GM10266 (cell line): ENCODE data around the gene ZNF384.
"Not testable (repeated sequence)": the region's sequence is repeated elsewhere in the genome, so short reads cannot be mapped to it uniquely, and the experiment has no call there.

Experiments
- DNase-seq: peaks from one replicate; pipeline ENCODE4 v3.0.0; 2012; ENCODE audit errors: extremely low spot score
- TF ChIP-seq, protein P1 (sequence below): IDR thresholded peaks from 2 replicates; pipeline ENCODE4 v1.5.1; 2012; ENCODE audit warnings: mild to moderate bottlenecking, low read depth; ENCODE audit not compliant: control insufficient read depth, insufficient read depth; ENCODE audit errors: missing control alignments

ZNF384 gene

GRCh38 chr12:6725350-6725749 lies 36.2 kb upstream of the ZNF384 start:
- TF ChIP-seq, protein P1, sequence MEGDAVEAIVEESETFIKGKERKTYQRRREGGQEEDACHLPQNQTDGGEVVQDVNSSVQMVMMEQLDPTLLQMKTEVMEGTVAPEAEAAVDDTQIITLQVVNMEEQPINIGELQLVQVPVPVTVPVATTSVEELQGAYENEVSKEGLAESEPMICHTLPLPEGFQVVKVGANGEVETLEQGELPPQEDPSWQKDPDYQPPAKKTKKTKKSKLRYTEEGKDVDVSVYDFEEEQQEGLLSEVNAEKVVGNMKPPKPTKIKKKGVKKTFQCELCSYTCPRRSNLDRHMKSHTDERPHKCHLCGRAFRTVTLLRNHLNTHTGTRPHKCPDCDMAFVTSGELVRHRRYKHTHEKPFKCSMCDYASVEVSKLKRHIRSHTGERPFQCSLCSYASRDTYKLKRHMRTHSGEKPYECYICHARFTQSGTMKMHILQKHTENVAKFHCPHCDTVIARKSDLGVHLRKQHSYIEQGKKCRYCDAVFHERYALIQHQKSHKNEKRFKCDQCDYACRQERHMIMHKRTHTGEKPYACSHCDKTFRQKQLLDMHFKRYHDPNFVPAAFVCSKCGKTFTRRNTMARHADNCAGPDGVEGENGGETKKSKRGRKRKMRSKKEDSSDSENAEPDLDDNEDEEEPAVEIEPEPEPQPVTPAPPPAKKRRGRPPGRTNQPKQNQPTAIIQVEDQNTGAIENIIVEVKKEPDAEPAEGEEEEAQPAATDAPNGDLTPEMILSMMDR = no peak
- DNase-seq = no peak

- TF ChIP-seq, protein P1 = no peak
- peak; percentile 39 for DNase-seq
These were observed 35.2 kb upstream of the ZNF384 start for GRCh38 chr12:6724409-6724797.

- peak; percentile 96 for DNase-seq
- TF ChIP-seq, protein P1 = peak; percentile 15
These were observed 34.6 kb upstream of the ZNF384 start, which contains the start of gene COPS7A for GRCh38 chr12:6723607-6724408. Gene COPS7A (plus strand): TSS chr12:6724046. CDS start chr12:6724657, 611 bp downstream.

DNA sequence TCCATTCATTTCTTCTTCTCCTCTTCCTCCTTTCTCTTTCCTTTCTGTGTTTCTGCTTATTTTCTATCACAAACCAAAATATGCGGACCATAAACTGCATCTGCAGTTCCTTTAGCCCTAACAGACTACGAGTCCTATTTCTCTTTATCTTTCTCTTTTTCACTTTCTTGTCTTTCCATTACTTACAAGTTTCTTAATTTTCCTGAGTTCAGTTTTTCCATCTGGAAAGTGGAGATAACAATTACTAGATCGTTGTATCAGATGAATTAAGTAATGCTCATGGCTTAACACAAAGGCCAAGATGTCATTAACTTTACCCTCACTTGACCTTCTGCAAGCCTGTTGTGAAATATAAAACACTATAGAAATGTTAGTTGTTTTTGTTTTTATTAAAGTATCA lies 33.7 kb upstream of the ZNF384 start:
- no peak for DNase-seq
- TF ChIP-seq, protein P1 = no peak

- DNase-seq = no peak
- TF ChIP-seq, protein P1 = no peak
These were observed 27.8 kb upstream of the ZNF384 start for GRCh38 chr12:6716874-6717437.

DNA sequence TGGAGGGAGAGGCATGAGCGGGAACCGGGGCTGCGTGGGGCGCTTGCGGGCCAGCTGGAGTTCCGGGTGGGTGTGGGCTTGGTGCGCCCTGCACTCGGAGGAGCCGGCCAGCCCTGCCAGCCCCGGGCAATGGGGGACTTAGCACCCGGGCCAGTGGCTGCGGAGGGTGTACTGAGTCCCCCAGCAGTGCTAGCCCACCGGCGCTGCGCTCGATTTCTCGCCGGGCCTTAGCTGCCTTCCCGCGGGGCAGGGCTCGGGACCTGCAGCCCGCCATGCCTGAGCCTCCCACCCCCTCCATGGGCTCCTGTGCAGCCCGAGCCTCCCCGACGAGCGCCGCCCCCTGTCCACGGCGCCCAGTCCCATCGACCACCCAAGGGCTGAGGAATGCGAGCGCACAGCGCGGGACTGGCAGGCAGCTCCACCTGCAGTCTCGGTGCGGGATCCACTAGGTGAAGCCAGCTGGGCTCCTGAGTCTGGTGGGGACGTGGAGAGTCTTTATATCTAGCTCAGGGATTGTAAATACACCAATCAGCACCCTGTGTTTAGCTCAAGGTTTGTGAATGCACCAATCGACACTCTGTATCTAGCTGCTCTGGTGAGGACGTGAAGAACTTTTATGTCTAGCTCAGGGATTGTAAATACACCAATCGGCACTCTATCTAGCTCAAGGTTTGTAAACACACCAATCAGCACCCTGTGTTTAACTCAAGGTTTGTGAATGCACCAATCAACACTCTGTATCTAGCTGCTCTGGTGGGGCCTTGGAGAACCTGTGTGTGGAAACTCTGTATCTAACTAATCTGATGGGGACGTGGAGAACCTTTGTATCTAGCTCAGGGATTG lies 27.1 kb upstream of the ZNF384 start:
- DNase-seq = not testable (repeated sequence)

DNA sequence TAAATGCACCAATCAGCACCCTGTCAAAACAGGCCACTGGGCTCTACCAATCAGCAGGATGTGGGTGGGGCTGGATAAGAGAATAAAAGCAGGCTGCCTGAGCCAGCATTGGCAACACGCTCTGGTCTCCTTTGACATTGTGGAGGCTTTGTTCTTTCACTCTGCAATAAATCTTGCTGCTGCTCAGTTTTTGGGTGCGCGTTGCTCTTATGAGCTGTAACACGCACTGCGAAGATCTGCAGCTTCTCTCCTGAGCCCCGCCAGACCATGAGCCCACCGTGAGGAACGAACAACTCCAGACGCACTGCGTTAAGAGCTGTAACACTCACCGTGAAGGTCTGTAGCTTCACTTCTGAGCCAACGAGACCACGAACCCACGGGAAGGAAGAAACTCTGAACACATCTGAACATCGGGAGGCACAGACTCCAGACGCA lies 19.8 kb upstream of the ZNF384 start:
- TF ChIP-seq, protein P1 = no peak
- DNase-seq = no peak

GRCh38 chr12:6708351-6708750 lies 19.2 kb upstream of the ZNF384 start:
- DNase-seq = not testable (repeated sequence)
